Mesenchymal stem cell (in vitro differentiated cells and primary cell): ENCODE data around the gene CCDC120. TPM values are rescaled to one million over a fixed set of nuclear protein-coding genes. Genes with fewer than 3 reads are reported as not detected.

Experiments used
- DNase-seq: peaks from one replicate; pipeline ENCODE4 v3.0.0-alpha.2; 2013
- H2AFZ ChIP-seq: one replicate; pipeline ENCODE4 v1.6.1; 2013; ENCODE audit warnings: low read depth, mild to moderate bottlenecking, control low read depth, inconsistent platforms, low read length, moderate library complexity
- H2AK5ac ChIP-seq: 2 replicates; pipeline ENCODE4 v1.6.1; 2013; ENCODE audit warnings: low read length, moderate library complexity, mild to moderate bottlenecking, inconsistent platforms; ENCODE audit not compliant: severe bottlenecking
- H2BK120ac ChIP-seq: one replicate; pipeline ENCODE4 v1.6.1; 2013; ENCODE audit warnings: low read depth, mild to moderate bottlenecking, inconsistent platforms, low read length, moderate library complexity
- H2BK12ac ChIP-seq, 2 experiments: one replicate each; pipeline ENCODE4 v1.6.1; 2013; ENCODE audit warnings: inconsistent platforms in 2 of 2, low read length in 2 of 2, mild to moderate bottlenecking in 2 of 2, moderate library complexity in 2 of 2, control low read depth in 1 of 2
- H2BK15ac ChIP-seq: one replicate; pipeline ENCODE4 v1.6.1; 2013; ENCODE audit warnings: mild to moderate bottlenecking, low read depth, inconsistent platforms; ENCODE audit not compliant: poor library complexity, severe bottlenecking
- H2BK5ac ChIP-seq: 2 replicates; pipeline ENCODE4 v1.6.1; 2013; ENCODE audit warnings: low read depth, mild to moderate bottlenecking, low read length, control low read depth, inconsistent platforms; ENCODE audit not compliant: poor library complexity, severe bottlenecking
- H3K14ac ChIP-seq, 2 experiments: one replicate each; pipeline ENCODE4 v1.6.1; 2013; ENCODE audit warnings: inconsistent platforms in 2 of 2, low read length in 2 of 2, control low read depth in 1 of 2, mild to moderate bottlenecking in 1 of 2, moderate library complexity in 1 of 2
- H3K18ac ChIP-seq, 2 experiments: one replicate each; pipeline ENCODE4 v1.6.1; 2013; ENCODE audit warnings: inconsistent platforms in 2 of 2, low read length in 2 of 2, control low read depth in 1 of 2, low read depth in 1 of 2, mild to moderate bottlenecking in 1 of 2
- H3K23ac ChIP-seq, 2 experiments: one replicate each; pipeline ENCODE4 v1.6.1; 2013; ENCODE audit warnings: inconsistent platforms in 2 of 2, low read length in 2 of 2, mild to moderate bottlenecking in 2 of 2, moderate library complexity in 2 of 2, control low read depth in 1 of 2
- H3K27ac ChIP-seq: 2 replicates; pipeline ENCODE4 v1.5.1; 2013; ENCODE audit warnings: mild to moderate bottlenecking, moderate library complexity, low read length, control low read depth, inconsistent platforms; ENCODE audit not compliant: poor library complexity, severe bottlenecking
- H3K27me3 ChIP-seq, 2 experiments: 2 replicates each; pipeline versions ENCODE4 v1.6.1 to v1.7.0; 2013; ENCODE audit warnings: low read length in 2 of 2, mild to moderate bottlenecking in 2 of 2, moderate library complexity in 2 of 2, control low read depth in 1 of 2, inconsistent platforms in 1 of 2; ENCODE audit not compliant: control insufficient read depth in 1 of 2, insufficient read depth in 1 of 2
- H3K36me3 ChIP-seq, 2 experiments: 2 replicates each; pipeline versions ENCODE4 v1.6.1 to v1.7.0; 2013; ENCODE audit warnings: low read length in 2 of 2, control low read depth in 1 of 2, inconsistent platforms in 1 of 2, low read depth in 1 of 2, mild to moderate bottlenecking in 1 of 2; ENCODE audit not compliant: insufficient read depth in 2 of 2, control insufficient read depth in 1 of 2
- H3K4ac ChIP-seq, 2 experiments: one replicate each; pipeline ENCODE4 v1.6.1; 2013; ENCODE audit warnings: inconsistent platforms in 2 of 2, low read length in 2 of 2, mild to moderate bottlenecking in 2 of 2, moderate library complexity in 2 of 2, control low read depth in 1 of 2, low read depth in 1 of 2
- H3K4me1 ChIP-seq: 2 replicates; pipeline ENCODE4 v1.6.1; 2013; ENCODE audit warnings: low read depth, low read length, control low read depth; ENCODE audit not compliant: control insufficient read depth, insufficient read depth
- H3K4me2 ChIP-seq: 2 replicates; pipeline ENCODE4 v1.6.1; 2013; ENCODE audit warnings: low read length, mild to moderate bottlenecking, inconsistent platforms; ENCODE audit not compliant: poor library complexity, severe bottlenecking
- H3K4me3 ChIP-seq, 2 experiments: 2 replicates each; pipeline versions ENCODE4 v1.5.1 to v1.7.0; 2013; ENCODE audit warnings: low read length in 2 of 2, mild to moderate bottlenecking in 2 of 2, control low read depth in 1 of 2, low read depth in 1 of 2; ENCODE audit not compliant: insufficient read depth in 1 of 2
- H3K79me1 ChIP-seq: replicated peaks from 2 replicates; pipeline ENCODE4 v1.6.1; 2013; ENCODE audit warnings: mild to moderate bottlenecking, control low read depth, low read length, inconsistent platforms; ENCODE audit not compliant: poor library complexity, severe bottlenecking
- H3K9ac ChIP-seq: 2 replicates; pipeline ENCODE4 v1.7.0; 2013; ENCODE audit warnings: mild to moderate bottlenecking, low read length, moderate library complexity
- H3K9me3 ChIP-seq: 2 replicates; pipeline ENCODE4 v1.7.0; 2013; ENCODE audit warnings: mild to moderate bottlenecking, low read length; ENCODE audit not compliant: control insufficient read depth
- H4K8ac ChIP-seq: one replicate; pipeline ENCODE4 v1.6.1; 2013; ENCODE audit warnings: inconsistent platforms, mild to moderate bottlenecking, low read length, moderate library complexity
- H4K91ac ChIP-seq: one replicate; pipeline ENCODE4 v1.6.1; 2013; ENCODE audit warnings: mild to moderate bottlenecking, low read length, inconsistent platforms
- WGBS: methylation state at CpG from one replicate; pipeline ENCODE4 v1.1.7; 2013; ENCODE audit warnings: mixed read lengths; 5-methylcytosine and 5-hydroxymethylcytosine counted together
- small RNA-seq: library from polyadenylated mRNA; stranded (forward); fragments of <200 nt; extraction: miRNeasy Mini kit (QIAGEN cat#:217004); gene quantifications from one replicate; pipeline ENCODE3, GENCODE V24; 2013; ENCODE audit warnings: low read depth

Gene CCDC120

DNA sequence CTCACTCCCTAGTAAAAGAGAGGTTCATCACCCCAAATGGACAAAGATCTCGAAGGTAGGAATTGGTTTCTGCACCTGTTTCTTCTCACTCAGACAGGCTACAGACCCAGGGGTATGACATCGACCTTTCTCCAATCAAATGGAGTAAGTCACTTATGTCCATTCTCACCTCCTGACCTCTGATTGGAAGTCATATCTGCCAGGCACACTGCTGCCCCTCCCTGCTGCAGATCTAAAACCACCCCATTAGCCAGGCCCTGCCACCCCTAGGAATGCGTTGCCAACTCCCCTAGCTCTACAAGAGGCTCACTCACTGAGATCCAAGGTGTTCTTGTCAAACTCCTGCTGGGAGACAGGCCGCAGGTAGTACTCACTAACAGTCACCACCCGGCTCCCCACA is 57.9 kb downstream of the CCDC120 start:
- no peak overlapping the region for H2BK120ac ChIP-seq
- H3K9ac ChIP-seq, result no peak overlapping the region
- peaks cover 10% of the 10 kb centered on the region for H3K79me1 ChIP-seq
- DNase-seq, result no peak
- H3K4ac ChIP-seq, result no peak overlapping the region
- no peak overlapping the region for H4K8ac ChIP-seq
- H3K9me3 ChIP-seq, result no peaks in the 10 kb centered on the region
- H3K27ac ChIP-seq, result no peak overlapping the region
- no peak overlapping the region for H2AFZ ChIP-seq
- no peak overlapping the region for H3K4me2 ChIP-seq
- peaks cover 52 to 63% of the 10 kb centered on the region in 2 experiments for H3K36me3 ChIP-seq
- peaks cover 0 to 10% of the 10 kb centered on the region in 2 experiments for H3K27me3 ChIP-seq
- H3K4me1 ChIP-seq, result no peaks in the 10 kb centered on the region
- no peak overlapping the region for H3K18ac ChIP-seq
- H2BK15ac ChIP-seq, result no peak overlapping the region
- no peak overlapping the region for H3K14ac ChIP-seq
- no peak overlapping the region for H3K23ac ChIP-seq
- no peak overlapping the region for H2AK5ac ChIP-seq
- WGBS, result 97% methylated on average over 3 of the region's 5 CpGs
- no peak overlapping the region for H2BK12ac ChIP-seq
- H3K4me3 ChIP-seq, result no peak overlapping the region
- H4K91ac ChIP-seq, result no peak overlapping the region
- H2BK5ac ChIP-seq, result no peak overlapping the region

DNA sequence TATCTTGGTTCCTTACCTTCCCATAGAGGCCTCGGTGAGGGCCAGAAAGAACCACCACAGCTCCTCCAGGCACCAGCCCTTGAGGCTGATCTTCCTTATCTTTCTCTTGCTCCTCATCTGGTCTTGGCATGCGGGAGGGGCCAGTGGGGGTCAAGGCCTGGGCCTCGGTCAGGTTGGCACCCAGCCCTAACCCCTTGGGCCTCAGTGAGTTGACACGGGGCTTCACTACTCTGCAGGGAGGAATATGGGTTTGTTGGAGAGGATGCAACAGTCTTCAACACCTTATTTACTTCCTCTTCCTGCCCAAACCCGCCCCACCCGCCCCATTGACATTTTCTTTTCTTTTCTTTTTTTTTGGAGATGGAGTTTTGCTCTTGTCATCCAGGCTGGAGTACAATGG is 58.8 kb downstream of the CCDC120 start:
- no peak overlapping the region for H3K4me3 ChIP-seq
- no peak overlapping the region for H4K8ac ChIP-seq
- H3K36me3 ChIP-seq, result peaks cover 44 to 58% of the 10 kb centered on the region in 2 experiments
- H3K4ac ChIP-seq, result no peak overlapping the region
- H3K27ac ChIP-seq, result no peak overlapping the region
- no peak overlapping the region for H3K4me2 ChIP-seq
- no peak overlapping the region for H2BK120ac ChIP-seq
- H3K23ac ChIP-seq, result no peak overlapping the region
- DNase-seq, result no peak
- H2AK5ac ChIP-seq, result no peak overlapping the region
- no peak overlapping the region for H3K14ac ChIP-seq
- no peak overlapping the region for H3K18ac ChIP-seq
- H2BK15ac ChIP-seq, result no peak overlapping the region
- H3K4me1 ChIP-seq, result peaks cover 4% of the 10 kb centered on the region
- no peak overlapping the region for H4K91ac ChIP-seq
- H3K9me3 ChIP-seq, result no peaks in the 10 kb centered on the region
- no peak overlapping the region for H3K9ac ChIP-seq
- no peak overlapping the region for H2BK5ac ChIP-seq
- H2BK12ac ChIP-seq, result no peak overlapping the region
- peaks cover 11% of the 10 kb centered on the region for H3K79me1 ChIP-seq
- peaks cover 0 to 13% of the 10 kb centered on the region in 2 experiments for H3K27me3 ChIP-seq
- 91% methylated on average over 1 of the region's 6 CpGs for WGBS
- no peak overlapping the region for H2AFZ ChIP-seq

Small RNA genes lying within 50 kb of the gene (small RNA-seq; reads per million reads assigned to genes)
- gene RNU4-52P, result not detected
